T-helper 2 cell treated with Interferon-gamma antibody and Interleukin-4, amounts not matched to agents 100 ng/mL and 5 ng/mL, for 36 hours (primary cell): ENCODE results near the gene SLC39A13. TPM values are rescaled to one million over a fixed set of nuclear protein-coding genes. Genes with fewer than 3 reads are reported as not detected.

Experiments used
- intact Hi-C: fragments of 100-400 bp; cut with micrococcal nuclease; formaldehyde crosslinking; loops from one replicate; pipeline ENCODE4 v1.15.1; 2023
- total RNA-seq: library from RNA; stranded (reverse); gene quantifications from 2 replicates; pipeline ENCODE4 v1.2.3, GENCODE V29; 2022

The SLC39A13 gene
- total RNA-seq, 1 donor from 2014 or later, result 20.2 TPM

- intact Hi-C loops, result loop anchor here (1.0 to 10.0 kb wide), 10 partner anchors 18 to 722 kb away; partner anchors contain the start of genes ARHGAP1, CELF1, FNBP4 and NDUFS3
These were observed 17.9 kb downstream of the SLC39A13 start, which contains the start of gene PSMC3 for GRCh38 chr11:47426062-47426956. Gene PSMC3 (minus strand): TSS chr11:47426439. CDS start chr11:47426279, 160 bp downstream.

GRCh38 chr11:47430524-47430923, 22.1 kb downstream of the SLC39A13 start:
- intact Hi-C loops, result no loop called here

DNA sequence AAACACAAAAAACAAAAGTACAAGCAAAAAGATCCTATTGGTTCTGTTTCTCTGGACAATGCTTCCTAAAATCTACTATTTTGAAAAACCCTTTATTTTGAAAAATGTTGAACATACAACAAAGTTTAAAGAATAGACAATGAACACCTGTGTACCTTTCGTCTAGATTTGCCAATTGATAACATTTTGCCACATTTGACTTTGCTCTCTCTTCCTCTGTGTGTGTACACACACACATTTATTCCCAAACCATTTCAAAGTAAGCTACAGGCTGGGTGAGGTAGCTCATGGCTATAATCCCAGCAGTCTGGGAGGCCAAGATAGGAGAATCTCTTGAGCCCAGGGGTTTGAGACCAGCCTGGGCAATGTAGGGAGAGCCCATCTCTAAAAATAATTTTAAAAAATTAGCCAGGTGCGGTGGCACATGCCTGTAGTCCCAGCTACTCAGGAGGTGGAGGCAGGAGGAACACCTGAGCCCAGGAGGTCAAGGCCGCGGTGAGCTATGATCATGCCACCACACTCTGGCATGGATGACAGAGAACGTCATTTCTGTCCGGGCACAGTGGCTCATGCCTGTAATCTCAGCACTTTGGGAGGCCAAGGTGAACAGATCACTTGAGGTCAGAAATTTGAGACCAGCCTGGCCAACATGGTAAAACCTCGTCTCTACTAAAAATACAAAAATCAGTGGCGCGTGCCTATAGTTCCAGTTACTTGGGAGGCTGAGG, 23.1 kb downstream of the SLC39A13 start:
- intact Hi-C loops, result no loop called here

GRCh38 chr11:47433157-47433556, 24.8 kb downstream of the SLC39A13 start:
- intact Hi-C loops, result no loop called here

GRCh38 chr11:47434011-47434786, 25.8 kb downstream of the SLC39A13 start:
- intact Hi-C loops, result no loop called here

DNA sequence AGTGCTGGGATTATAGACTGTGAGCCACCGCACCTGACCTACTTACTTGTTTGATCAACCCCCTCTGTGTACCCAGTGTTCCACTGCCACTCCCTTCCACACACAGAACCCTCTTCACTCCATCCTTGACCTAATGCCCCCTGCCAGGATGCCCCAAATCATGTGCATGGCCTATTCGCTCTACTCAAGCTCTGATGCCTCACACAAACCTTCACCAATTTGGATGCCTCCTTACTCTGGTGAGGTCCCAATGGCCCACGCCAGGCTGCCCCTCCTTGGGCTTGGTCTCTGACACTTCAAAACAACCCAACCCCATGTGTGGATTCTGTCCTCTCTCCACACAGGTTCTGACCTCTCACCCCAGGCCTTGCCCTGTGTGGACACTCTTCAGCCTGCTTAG, 27.3 kb downstream of the SLC39A13 start:
- intact Hi-C loops, result no loop called here

DNA sequence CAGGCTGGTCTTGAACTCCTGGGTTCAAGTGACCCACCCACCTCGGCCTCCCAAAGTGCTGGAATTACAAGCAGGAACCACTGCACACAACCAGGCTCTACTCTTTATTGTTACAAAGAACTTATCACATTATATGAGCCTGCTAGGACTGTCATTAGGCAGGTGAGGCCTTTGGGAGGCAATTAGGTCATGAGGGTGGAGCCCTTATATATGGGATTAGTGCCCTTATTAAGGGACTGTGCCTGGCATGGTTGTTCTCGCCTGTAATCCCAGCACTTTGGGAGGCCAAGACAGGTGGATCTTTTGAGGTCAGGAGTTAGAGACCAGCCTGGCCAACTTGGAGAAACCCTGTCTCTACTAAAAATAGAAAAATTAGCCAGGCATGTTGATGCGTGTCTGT, 28.3 kb downstream of the SLC39A13 start:
- intact Hi-C loops, result no loop called here

GRCh38 chr11:47437218-47437745, 28.9 kb downstream of the SLC39A13 start:
- intact Hi-C loops, result no loop called here

GRCh38 chr11:47437746-47438418, 29.5 kb downstream of the SLC39A13 start:
- intact Hi-C loops, result no loop called here

DNA sequence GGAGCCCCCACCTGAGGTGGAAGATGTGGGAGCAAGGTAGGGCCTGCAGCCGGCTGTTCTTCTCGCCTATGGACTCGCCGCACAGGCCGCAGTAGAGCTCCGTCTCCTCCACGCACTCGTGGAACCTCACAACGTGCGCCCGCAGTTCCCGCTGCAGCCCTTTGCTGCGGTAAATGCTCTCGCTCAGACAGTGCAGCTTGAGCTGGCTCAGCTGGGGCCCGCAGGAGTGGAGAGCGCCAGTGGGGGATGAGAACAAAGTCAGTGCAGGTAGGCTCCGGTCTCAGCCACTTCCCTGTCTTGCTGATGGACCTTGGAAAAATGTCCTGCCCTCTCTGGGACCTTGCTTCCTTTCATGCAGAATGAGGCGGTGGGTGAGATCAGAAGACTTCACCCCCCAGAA, 30.3 kb downstream of the SLC39A13 start:
- intact Hi-C loops, result no loop called here

DNA sequence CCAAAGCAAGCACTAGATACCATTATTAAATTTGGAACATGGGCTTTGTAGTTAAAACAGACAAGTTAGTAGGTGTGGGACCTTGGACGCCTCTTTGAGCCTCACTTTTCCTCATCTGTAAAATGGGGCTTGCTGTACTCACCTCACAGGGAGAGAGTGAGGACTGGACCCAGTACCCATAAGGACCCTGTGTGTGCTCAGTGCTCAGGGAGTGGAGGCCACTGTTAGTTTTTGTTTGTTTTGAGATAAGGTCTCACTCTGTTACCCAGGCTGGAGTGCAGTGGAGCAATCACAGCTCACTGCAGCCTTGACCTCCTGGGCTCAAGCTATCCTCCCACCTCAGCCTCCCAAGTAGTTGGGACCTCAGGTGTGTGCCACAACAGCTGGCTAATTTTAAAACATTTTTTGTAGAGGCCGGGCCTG, 31.7 kb downstream of the SLC39A13 start:
- intact Hi-C loops, result no loop called here

DNA sequence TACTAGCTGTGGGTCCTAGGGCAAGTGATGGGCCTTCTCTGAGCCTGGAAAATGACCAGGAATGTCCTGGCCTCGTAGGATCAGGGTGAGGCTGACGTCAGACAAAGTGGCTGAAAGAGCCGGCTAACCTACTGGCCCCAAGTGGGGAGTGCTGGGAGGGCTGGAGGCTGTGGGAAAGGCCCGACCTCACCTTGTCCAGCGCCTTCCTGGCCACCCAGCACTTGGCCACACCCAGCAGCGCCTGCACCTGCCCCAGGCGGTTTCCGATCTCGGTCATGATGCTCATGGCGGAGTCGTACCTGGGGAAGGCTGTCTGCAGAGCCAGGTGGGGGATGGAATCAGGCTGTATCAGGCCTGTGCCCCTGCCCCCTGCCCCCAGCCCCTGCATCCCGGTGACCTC, 33.0 kb downstream of the SLC39A13 start:
- intact Hi-C loops, result no loop called here

GRCh38 chr11:47442514-47442913, 34.1 kb downstream of the SLC39A13 start:
- intact Hi-C loops, result no loop called here

DNA sequence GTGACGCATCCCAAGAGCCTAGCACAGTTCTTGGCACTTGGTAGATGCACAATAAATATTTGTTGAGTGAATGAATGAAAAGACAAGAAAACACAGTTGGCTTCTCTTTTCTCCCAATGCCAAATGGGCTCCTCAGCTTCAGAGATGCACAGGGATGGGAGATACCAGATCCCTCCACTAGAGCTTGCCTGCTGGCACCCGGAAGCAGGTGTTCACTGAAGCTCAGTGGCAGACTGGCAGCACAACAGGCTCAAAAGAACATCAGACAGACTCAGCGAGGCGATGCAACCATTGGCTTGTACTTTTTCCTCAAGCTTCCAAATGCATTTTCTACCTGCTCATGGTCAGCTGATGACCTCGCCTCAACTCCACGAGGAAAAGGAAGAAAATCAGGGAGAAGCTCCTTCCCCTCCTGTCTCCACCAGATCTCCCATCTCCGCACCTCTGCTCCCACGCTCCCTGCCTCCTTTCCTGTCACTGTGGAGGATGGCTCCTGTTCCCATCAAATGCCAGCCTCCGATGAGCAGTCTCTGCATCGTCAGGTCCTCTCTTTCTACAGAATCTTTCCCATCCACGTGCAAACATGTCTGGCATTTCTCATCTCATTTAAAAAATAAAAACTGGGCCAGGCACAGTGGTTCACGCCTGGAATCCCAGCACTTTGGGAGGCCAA, 34.8 kb downstream of the SLC39A13 start:
- intact Hi-C loops, result no loop called here

- intact Hi-C loops, result no loop called here
These were observed 35.4 kb downstream of the SLC39A13 start for GRCh38 chr11:47443817-47444216.

DNA sequence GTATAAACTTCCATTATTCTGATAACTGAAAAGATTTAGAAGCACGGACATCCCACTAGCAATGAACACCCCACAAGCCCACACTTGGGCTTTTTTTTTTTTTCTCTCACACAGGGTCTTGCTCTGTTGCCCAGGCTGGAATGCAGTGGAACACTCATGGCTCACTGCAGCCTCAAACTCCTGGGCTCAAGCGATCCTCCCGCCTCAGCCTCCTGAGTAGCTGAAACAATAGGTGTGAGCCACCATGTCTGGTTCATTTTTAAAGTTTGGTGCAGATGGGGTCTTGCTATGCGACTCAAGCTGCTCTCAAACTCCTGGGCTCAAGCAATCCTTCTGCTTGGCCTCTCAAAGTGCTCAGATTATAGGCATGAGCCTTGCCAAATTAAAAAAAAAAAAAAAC, 37.5 kb downstream of the SLC39A13 start:
- intact Hi-C loops, result no loop called here

DNA sequence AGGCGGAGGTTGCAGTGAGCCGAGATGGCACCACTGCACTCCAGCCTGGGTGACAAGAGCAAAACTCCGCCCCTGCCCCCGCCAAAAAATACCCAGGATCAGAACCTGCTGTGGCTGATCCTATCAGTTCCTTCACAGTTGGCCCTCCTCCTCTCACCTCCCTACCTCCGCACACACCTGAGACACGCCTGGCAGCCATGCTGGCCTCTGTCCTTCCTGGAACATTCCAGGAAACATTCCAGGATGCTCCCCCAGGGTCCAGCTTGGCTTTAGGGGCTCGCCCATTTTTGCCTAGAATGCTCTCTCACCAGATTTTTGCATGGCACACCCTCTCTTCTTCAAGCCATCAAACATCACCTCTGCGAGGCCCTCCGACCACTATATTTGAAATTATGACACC, 38.4 kb downstream of the SLC39A13 start:
- intact Hi-C loops, result no loop called here

DNA sequence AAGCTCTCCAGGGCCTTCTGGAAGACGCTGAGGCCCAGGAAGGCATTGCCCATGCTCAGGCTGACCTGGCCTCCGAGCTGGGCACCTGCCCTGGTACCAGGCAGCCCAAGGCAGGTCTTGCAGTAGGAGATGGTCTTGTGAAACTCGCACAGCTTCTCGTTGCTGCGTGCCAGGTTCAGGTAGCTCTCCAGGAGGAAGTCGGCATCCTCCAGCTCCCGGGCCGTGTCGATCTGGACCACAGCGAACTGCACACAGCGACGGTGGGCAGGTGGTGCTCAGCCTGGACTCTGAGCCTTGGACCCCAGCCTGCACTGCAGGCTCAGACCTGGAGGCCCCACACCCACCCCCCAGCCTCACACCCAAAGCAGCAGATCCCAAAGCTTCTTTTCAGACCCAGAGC, 39.5 kb downstream of the SLC39A13 start:
- intact Hi-C loops, result no loop called here

DNA sequence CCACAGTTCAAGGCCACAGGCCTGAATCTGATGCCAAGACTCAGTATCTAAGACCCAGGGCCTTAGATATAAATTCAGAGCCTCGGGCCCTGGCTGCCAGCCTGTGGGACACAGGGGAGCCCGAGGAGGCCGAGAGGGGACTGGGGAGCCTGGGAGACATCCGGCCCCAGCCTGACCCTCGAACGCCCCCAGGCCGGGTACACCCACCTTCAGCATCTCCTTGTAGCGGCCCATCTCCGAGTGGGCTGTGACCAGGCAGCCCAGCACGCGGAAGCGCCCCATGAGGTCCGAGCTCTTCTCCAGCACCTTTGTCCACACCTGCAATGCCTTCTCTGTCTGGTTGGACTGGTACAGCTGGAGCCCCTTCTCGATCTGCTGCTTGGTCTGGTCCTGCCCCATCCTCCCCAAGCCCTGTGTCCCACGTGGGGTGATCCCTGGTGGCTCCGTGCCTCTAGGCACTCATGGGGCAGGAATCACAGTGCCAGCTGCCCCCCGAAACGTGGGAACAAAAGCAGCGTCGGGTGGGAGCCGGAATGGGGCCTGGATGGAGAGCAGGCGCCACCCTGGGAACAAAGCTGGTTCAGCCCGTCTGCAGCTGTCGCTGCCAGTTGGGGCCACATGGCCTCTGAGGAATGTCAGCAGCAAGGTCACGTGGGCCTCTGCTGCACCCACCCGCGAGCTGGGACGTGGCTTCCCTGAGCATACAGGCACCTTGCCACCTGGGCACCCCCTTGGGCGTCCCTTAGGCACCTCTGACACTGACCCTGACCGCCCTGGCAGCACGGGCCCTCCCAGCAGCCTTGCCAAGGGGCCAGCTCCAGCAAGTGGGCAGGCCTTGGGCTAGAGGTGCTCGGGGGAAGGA, 40.4 kb downstream of the SLC39A13 start, which contains the start of gene RAPSN:
Gene RAPSN, minus strand, starts transcription at position 571 of the 862 bp plus-strand sequence. Its CDS starts 172 bp downstream, at position 399.
- intact Hi-C loops, result no loop called here
